Omental fat pad (tissue), 4 donors: ENCODE results near the gene TFAP2E. TPM values are rescaled to one million over a fixed set of nuclear protein-coding genes. Genes with fewer than 3 reads are reported as not detected.
A peak's percentile ranks its signal among the peaks of the same experiment; 100 is the strongest.

ENCODE experiments used
- ATAC-seq: fragments of 150-250 bp; one replicate; pipeline ENCODE4 v1.9.1; 2016; ENCODE audit warnings: mild to moderate bottlenecking, moderate library complexity; ENCODE audit not compliant: low FRiP score
- DNase-seq: peaks from one replicate; pipeline ENCODE4 v3.0.0-alpha.2; 2019; ENCODE audit warnings: low spot score
- CTCF ChIP-seq, 3 donors: fragments of 450-650 bp; IDR thresholded peaks; one replicate each; pipeline ENCODE4 v1.5.1; 2016 to 2017; ENCODE audit warnings: antibody characterized with exemption in 3 of 3, mild to moderate bottlenecking in 3 of 3, moderate library complexity in 2 of 3
- total RNA-seq, 4 donors: library from RNA; depleted of rRNA; stranded (reverse); fragments of >200 nt; gene quantifications; one replicate each; pipeline ENCODE4 v1.1.0, GENCODE V29; 2016

The TFAP2E gene
- total RNA-seq, 4 donors from 2014 or later: 0.25 to 0.72 (median 0.50) TPM

GRCh38 chr1:35567947-35568558 is 5.1 kb upstream of the TFAP2E start:
- ATAC-seq (no peak), DNase-seq (no peak)
- TF ChIP-seq CTCF (IDR thresholded peaks at IDR 0.05): no peak

- DNase-seq (no peak), ATAC-seq (peak; percentile 59)
- peak in 1 of 3 donors; percentile 57 for TF ChIP-seq CTCF (IDR thresholded peaks at IDR 0.05)
Observed at GRCh38 chr1:35568975-35569395, 4.1 kb upstream of the TFAP2E start.

- TF ChIP-seq CTCF (IDR thresholded peaks at IDR 0.05): no peak
- ATAC-seq (no peak), DNase-seq (no peak)
Observed at GRCh38 chr1:35569936-35570335, 3.2 kb upstream of the TFAP2E start.

- no peak for DNase-seq
Observed at GRCh38 chr1:35570589-35571137, 2.5 kb upstream of the TFAP2E start.

GRCh38 chr1:35571263-35571662 is 1.9 kb upstream of the TFAP2E start:
- no peak for TF ChIP-seq CTCF (IDR thresholded peaks at IDR 0.05)
- ATAC-seq (no peak), DNase-seq (no peak)

More at GRCh38 chr1:35570589-35571137, 2.5 kb upstream of the TFAP2E start:
- no peak for ATAC-seq
- TF ChIP-seq CTCF (IDR thresholded peaks at IDR 0.05): no peak

- ATAC-seq: no peak
- DNase-seq: no peak
- TF ChIP-seq CTCF (IDR thresholded peaks at IDR 0.05): no peak
Observed at GRCh38 chr1:35572296-35572695, 818 bp upstream of the TFAP2E start.

- ATAC-seq: no peak
- no peak for TF ChIP-seq CTCF (IDR thresholded peaks at IDR 0.05)
- DNase-seq: no peak
Observed at GRCh38 chr1:35574125-35574654, 1.1 kb downstream of the TFAP2E start.
